Activated naive CD4-positive, alpha-beta T cell treated with anti-CD3 and anti-CD28 coated beads, Interleukin-2, amount 50 U/mL, for 16 hours (primary cell): ENCODE results near the gene KNCN.

Experiments used
- DNase-seq: peaks from one replicate; pipeline ENCODE4 v3.0.0-alpha.2; 2020

The KNCN gene

DNA sequence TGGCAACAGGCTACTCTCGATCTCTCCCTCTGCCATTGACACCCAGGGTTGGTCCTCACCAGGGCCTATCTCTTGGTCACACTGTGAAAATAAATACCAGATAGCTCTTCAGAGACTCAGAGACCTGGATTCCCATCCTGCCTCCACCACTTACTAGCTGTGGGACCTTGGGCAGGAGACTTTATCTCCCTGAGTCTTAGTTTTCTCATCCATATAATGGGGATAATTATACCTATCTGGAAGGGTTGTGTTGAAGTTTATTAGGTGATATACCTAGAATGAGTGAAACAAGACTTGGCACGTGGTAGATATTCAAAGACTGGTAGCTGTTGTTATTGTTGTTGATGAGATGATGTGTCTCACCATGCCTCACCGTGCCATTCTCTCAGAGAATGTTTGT, 54.4 kb downstream of the KNCN start:
- no peak for DNase-seq

DNA sequence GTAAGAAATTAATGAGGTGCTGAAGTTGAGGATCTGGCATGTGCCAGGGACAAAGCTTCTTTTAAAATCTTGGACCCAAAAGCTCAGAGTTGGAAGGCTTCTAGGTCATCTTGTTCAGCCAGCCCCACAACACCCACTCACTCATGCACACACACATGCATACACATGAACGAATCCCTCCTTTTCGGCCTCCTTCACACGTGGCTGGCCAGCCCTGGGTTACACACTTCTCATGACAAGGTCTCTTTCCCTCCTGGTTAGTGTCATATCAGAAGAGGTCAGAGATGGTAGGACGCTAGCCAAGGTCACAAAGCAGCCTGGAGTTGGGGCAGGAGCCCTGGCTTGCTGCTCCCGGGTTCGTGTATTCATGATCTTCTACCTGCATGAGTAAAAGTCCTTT, 54.9 kb downstream of the KNCN start:
- no peak for DNase-seq

DNA sequence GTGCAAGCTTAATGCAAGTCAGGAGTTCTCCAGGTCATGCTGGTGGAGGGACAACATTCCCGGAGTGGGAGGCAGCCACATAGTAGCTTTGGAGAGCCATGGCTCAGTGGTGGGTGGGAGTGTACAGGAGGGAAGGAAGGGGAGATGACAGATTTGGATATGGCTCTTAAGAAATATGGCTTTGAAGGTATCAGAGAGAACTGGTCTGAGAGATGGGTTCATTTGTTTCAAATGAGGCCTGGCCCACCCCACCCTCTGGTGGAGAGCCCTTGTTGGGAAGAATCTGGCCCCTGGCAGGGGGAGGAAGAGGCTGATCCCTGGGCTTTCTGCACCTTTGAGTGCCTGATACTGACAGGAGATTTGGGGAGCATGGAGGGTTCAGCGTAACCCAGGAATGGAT, 55.7 kb downstream of the KNCN start:
- DNase-seq: no peak
